ENCODE results near the gene CEP19.
"Not testable (repeated sequence)": the region's sequence is repeated elsewhere in the genome, so short reads cannot be mapped to it uniquely, and the experiment has no call there.

CEP19 gene, protein sequence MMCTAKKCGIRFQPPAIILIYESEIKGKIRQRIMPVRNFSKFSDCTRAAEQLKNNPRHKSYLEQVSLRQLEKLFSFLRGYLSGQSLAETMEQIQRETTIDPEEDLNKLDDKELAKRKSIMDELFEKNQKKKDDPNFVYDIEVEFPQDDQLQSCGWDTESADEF

DNA sequence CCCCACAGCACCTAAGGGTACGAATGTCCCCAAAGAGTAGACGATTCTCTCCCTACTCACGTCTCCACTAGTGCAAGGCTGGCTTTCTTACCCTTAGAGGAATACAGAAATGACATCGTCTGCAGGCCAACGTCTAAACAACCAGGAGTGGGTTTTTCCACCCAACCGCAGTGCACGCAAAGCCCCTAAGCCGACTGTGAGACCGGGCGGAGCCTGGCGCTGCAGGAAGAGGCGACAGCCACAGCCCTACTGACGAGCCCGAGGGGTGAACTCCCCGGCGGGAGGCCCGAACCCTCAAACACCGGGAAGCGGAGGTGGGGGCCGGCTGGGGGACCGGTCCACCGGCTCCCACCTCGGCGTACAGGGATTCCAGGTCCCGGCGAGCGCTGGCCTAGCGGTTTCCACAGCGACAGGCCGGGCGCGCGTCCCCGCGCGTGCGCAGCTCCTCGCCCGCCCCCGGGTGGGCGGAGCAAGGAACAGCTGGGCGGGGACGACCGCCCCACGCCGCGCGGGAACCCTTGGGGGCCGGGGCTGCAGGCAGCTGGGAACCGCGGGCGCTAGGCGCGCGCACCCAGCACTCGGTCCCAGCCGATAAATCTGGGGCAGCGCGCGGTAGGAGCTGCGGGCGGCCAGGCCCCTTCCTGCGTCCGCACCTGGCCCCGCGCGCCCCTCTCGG is at the start of gene CEP19, which contains the start of gene PIGX:
TSS of gene CEP19 (minus strand) at position 413 of the 676 bp plus-strand sequence. CDS start 3,593 bp downstream, outside the sequence.
TSS of gene PIGX (plus strand) at position 540 of the 676 bp plus-strand sequence.
- DNase-seq, result peak; percentile 94

DNA sequence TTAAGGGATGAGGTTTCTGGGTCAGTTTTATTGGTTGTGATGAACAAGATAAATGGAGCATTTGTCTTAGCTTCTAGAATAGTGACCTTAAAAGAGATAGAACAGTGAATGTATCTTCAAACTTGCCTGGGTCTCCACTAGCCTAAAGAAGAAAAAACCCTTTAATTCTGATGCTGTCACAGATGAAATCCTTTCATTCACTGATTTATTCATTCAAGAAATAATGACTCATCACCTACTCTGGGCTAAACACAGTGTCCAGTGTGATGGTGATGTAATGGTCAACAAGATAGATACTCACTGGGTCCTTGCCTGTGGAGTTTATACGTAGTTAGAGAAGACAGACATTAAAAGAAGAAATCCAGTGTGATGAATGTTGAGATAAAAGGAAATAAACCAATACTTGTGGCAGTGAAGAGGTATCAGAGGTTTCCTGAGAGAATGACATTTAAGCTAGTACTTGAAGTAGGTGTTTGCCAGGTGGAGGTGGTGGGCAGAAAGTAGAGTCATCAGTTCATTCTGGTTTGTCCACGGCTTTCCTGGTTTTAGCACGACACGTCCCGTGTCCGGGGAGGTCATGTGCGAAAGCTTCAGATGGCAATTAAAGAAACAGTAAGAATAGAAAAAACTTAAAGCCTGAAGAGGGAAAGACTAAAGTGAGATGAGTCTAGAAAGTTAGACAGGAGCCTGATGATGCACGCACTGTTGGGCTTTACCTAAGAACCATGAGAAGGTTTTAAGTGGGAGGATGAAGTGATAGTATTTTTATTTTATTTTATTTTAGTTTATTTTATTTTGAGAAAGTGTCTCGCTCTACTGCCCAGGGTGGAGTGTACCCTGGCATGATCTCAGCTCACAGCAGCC is 46.1 kb upstream of the CEP19 start:
- DNase-seq, result no peak

DNA sequence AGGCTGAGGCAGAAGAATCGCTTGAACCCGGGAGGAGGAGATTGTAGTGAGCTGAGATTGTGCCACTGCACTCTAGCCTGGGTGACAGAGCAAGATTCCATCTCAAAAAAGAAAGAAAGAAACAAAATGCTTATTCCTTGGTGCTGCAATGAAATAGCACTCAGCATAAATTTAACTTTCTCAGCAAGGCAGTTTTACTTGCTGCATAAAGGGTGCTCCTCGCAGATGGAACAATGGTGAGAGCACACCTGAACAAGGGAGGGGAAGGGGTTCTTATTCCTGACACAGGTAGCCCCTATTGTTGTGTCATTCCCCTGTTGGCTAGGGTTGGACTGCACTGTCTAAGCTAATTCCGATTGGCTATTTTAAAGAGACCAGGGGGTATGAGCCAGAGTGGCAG is 44.7 kb upstream of the CEP19 start:
- no peak for DNase-seq

DNA sequence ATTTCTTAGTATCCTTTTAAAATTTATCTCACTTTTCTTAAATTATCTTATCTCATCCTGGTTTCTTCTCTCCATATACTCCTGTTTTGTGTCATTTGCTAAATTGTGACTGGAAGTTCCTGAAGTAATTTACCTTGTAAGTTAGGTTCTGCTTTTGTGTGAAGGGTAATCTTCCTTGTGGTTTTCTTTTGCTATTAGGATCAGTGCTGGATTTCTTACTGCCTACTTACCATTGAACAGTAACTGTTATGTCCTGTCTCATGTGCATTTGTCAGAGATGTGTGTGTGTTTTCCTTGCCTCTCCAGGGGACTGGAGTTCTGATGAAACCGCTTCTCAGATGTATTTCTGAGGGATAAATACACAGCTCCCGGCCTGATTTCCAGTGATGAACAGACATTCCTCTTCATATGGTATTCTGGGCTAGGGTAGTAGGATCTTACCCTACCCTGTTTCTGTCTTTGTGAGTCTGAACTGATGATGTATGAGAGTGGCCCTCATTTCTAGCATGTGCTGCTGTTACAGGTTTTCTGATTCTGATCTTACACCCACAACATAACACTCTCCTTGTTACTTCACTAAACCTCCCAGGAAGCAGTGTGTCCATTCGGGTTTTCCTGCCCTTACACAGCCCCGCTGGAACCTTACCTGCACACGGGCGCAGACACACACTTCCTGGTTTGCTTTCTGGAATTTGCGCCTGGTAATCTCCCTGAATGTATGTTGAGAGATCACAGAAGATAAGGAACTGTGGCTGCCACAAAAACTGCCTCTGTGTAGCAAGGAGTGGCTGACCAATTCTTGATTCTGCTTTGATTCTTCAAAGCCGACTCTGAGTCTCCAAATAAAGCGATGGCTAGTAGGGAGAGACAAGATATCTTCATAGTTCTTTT is 42.3 kb upstream of the CEP19 start:
- DNase-seq, result no peak

DNA sequence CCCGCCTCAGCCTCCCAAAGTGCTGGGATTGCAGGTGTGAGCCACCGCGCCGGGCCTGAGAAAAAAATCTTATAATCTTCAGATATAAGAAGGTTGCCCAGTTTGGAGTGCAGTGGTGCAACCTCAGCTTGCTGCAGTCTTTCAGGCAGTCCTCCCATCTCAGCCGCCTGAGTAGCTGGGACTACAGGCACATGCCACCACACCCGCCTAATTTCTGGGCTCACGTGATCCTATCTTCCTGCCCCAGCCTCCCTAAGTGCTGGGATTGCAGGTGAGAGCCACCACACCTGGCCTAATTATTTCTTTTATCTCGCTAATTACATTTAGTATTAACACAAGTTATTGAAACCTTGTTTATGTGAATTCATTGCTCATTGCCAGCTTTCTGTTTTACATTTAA is 41.2 kb upstream of the CEP19 start:
- DNase-seq, result no peak

DNA sequence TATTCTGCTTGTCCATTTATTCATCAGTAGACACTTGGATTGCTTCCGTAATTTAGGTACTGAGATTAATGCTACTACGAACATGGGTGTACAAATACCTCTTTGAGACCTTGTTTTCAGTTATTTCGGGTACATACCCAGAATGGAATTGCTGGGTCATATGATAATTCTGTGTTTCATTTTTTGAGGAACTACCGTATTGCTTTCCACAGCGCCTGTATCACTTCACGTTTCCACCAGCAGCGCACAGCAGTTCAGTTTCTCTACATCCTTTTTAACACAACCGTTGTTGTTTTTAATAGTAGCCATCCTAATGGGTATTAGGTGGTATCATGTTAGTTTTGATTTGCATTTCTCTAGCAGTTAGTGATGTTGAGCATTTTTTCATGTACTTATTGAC is 37.1 kb upstream of the CEP19 start:
- DNase-seq, result no peak

- DNase-seq, result not testable (repeated sequence)
These were observed 31.5 kb upstream of the CEP19 start for GRCh38 chr3:196743569-196743968.

DNA sequence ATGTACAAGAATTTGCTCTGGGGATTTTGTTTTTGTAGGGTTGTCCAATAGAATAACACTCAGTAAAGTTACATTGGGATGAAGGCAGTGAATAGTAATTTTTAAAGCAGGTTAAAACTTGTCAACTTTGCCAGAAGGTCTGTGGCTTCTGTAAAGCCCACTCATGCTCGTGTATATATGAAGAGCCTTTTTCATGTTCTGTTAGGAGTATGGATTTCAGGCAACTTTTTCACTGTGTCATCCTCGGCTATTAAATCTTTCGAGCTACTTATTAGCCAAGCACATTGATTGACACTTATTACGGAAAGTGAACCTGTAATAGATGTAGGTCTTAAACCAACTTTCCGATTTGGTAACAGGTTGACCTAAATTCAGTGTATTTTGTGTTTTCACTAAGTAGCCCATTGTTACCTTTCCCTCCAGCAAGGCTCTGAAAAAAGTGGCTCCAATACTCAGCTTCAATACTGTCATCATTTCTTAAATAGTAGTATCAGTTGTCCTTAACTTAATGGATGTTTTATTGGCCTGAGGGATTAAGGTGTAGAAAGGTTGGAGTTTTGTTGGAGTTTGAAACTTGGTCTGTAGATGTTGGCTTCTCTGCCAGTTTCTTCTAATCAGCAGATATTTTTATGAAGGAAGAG is 29.3 kb upstream of the CEP19 start:
- no peak for DNase-seq

DNA sequence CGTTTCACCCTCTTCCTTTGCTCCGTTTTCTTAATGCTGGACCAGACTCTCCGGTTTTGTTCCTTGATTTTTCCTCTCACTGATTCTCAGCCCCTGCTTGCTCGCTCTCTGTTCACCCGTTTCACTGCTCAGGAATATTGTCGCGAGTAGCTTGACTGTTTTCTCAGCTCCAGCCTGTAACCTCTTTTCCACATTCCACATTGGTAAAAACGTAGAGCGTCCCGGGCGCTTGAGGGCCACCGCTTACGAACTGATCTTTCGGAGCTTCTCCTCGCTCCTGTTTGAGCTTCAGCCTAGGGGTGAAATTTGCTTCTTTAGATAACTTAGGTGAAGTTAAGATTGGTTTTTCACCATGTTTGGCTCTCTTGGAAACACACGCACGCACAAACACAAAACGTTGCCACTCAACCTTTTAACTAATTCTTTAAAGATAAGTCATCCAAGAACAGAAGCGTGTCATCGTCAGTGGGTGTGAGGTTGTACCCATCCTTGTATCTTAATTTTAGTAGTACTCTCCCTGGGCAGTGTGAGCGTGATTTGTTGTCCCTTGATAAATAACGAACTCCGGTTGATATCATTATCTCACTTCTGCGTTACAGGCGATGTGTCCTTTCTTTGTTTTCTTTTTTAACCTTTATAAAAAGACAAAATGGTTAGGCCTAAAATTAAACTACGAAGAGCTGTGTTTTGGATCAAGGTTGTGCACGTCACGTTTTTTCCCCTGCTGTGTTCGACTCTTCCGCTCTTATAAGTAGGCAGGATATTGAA is 28.6 kb upstream of the CEP19 start:
- peak; percentile 64 for DNase-seq

DNA sequence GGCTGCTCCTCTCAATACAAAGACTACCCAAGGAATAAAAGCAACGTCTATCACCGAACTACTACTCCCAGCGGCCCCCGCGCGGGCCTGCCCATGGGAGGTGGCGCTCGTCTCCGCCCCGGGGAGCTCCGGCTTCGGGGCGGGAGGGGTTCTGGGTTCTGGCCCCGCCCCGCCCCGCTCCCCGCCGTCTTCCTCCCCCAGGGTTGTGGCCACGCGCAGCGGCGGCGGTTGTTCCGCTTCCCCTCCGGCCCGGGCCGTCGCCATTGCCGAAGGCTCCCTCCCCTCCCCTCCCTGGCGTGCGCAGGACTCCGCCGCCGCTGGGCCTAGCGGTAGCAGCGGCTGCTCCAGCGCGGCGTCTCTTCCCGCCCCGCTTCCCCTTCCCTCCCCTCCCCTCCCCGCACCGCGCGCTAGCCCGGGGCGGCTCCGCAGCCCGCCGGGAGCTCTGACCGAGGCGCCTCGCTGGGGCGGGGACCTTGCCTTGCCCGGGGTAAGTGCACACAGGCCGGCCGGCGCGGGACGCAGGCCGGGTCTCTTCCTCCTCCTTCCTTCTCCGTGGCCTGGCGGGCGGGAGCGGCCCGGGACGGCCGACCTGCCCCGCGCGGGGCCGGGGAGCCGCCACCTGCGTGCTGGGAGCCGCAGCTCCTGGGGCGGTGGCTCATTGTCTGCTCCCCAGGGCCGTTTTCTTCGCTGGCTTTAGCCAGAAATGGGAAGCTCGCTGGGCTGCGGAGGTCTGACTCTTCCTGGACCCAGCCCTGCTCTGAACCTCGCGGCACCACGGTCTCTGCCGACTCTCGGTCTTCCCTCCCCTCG is 27.8 kb upstream of the CEP19 start, which contains the start of gene PAK2:
TSS of gene PAK2 (plus strand) at position 187 of the 810 bp plus-strand sequence. CDS start 42,790 bp downstream, outside the sequence.
- DNase-seq, result peak; percentile 93

DNA sequence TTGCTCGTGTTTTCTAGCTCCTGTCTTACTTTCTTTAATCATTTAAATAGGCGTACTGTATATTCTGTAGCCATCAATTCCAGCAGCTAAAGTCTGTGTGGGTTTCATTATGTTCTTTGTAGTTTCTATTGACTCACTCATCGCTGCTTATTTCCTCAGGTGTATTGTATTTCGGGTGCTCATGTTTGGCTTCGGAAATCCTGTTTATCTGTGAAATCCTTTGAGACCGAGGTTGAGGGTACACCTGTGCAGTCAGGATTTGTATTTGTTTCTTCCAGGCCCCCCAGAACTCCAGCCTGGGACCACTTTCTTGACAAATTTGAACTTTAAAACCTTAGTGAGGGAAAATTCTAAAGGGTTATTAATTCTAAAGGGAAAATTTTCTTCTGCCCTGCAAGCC is 25.6 kb upstream of the CEP19 start:
- DNase-seq, result no peak

DNA sequence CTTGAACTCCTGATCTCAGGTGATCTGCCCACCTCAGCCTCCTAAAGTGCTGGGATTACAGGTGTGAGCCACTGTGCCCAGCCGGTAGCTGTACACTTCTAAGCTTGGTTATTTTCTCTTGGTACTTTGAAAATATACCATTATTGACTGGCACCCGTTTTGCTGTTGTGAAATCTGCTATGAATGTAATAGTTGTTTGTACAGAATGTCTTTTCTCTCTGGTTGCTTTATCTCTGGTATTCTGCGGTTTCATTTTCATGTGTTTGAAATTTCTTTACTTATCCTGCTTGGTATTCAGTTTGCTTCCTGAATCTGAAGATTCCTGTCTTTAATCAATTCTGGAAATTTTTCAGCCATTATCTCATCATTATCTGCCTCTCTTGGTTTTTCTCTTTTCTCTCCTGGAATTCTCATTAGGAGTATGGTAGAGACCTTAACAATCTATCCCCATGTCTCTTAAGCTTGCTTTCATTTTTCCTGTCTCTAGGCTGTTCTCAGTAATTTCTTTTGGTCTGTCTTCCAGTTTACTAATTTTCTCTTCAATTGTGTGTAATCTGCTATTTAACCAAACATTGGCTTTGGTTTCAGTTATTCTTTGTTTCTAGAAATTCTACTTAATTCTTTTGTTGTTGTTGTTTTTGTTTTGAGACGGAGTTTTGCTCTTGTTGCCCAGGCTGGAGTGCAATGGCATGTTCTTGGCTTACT is 24.8 kb upstream of the CEP19 start:
- DNase-seq, result no peak

DNA sequence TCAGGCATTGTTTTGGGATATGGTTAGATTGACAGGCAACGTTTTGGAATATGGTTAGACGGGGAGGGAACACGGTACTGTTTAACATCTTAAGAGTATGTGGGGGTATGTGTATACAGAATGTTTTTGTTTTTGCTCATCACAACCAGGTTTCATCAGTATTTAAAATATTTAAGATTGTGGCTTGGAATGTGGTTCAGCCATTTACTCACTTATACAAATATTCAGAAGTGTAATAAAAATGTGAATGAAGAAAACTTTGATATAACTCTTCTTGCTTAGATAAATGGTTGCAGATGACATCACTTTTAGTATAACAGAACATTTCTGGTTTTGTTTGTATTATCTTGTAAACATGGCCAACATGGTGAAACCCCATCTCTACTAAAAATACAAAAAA is 23.7 kb upstream of the CEP19 start:
- DNase-seq, result no peak

DNA sequence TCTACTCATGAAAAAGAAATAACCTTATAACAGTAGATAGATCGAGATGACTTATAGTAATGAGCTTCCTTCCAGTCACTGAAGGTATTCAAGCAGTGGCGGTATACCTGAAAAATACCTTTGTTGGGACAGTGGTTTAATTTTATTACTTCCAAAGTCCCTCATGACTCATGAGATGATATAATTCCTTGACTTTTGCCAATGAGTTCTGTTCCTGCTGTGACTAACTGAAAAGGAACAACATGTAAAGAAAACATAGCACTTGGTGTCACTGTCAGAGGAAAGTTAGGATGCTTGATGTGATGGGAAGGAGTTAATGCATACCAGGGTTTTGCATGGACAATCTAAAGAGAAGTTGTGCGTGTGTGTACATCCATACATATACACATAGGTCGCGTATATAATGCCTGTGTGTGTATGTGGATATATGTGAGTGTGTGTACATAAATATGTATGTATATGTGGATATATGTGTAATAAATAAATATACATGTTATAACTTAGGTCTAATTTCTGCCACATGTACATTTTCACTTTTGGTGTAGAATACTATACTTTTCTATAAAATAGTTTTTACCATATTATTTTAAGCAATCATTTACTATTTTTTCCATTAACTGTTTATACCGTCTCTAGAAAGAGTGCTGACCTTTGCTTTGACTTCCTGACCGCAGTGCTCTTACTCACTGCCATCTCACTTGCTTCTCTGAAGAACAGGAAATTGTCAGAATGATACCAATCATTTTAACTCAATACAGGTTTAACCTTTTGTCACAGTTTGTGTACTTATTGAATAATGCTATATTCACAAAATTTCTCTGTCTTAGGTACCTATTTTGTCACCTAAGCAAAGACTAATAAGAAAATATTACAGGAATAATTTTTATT is 15.0 kb upstream of the CEP19 start:
- DNase-seq, result no peak

DNA sequence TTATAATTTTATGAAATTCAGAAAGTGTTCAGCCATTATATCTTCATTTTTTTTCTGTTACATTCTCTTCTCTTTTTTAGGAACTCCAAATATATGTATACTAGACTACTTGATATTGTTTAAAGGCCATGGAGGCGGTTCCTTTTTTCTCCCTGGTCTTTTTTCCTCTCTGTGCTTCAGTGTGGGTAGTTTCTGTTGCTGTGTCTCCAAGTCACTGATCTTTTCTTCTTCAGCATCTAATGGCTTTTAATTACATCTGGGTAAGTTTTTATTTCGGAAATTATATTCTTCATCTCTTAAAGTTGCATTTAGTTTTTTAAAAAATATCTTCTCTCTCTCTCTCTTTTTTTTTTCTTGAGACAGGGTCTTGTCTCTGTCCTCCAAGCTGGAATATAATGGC is 9.0 kb upstream of the CEP19 start:
- DNase-seq, result no peak

- not testable (repeated sequence) for DNase-seq
These were observed 5.1 kb upstream of the CEP19 start for GRCh38 chr3:196717162-196717561.

GRCh38 chr3:196712514-196713413 is 714 bp upstream of the CEP19 start:
- DNase-seq, result no peak

- DNase-seq, result no peak
These were observed 3.6 kb downstream of the CEP19 start for GRCh38 chr3:196708467-196708866.

Measured in activated CD8-positive, alpha-beta memory T cell treated with anti-CD3 and anti-CD28 coated beads, Interleukin-2, amount 50 U/mL, for 48 hours (primary cell).